HepG2 (cell line): ENCODE data around the gene SLC16A2. TPM values are rescaled to one million over a fixed set of nuclear protein-coding genes. Genes with fewer than 3 reads are reported as not detected.

Source experiments
- ATAC-seq: fragments of 200-7000 bp; cut with Tn5 transposase; 3 replicates; pipeline ENCODE4 v1.9.1; 2020; ENCODE audit warnings: mild to moderate bottlenecking, moderate library complexity
- BruUV-seq: library from RNA; stranded (reverse); fragments of 400-500 nt; replicated peaks from 2 replicates; lab custom pipeline; 2021; lab: Mats Ljungman, UMichigan
- CTCF ChIA-PET: fragments of 300-600 bp; formaldehyde crosslinking; extraction: SDS; loops from one replicate; lab custom pipeline; 2021; ENCODE audit warnings: low total read pairs, inconsistent platforms, low intra/inter-chr PET ratio; lab: Yijun Ruan, JAX
- POLR2A ChIA-PET: fragments of 350-600 bp; sonication (Branson Sonifier 250); formaldehyde crosslinking; loops from one replicate; lab custom pipeline; 2020; ENCODE audit warnings: antibody characterized with exemption, inconsistent platforms; lab: Yijun Ruan, JAX
- DNase-seq: peaks from one replicate; pipeline ENCODE4 v3.0.0-alpha.2; 2015; ENCODE audit warnings: low spot score
- FAIRE-seq: peaks from 3 replicates; lab custom pipeline; 2011; peaks lifted over from hg19 to GRCh38; lab: Jason Lieb, UNC
- H2AFZ ChIP-seq: one replicate; pipeline ENCODE4 v1.6.1; 2011; ENCODE audit warnings: low read length, inconsistent platforms
- H3K27ac ChIP-seq: fragments of 300-600 bp; 3 replicates; pipeline ENCODE4 v1.8.0; 2011; ENCODE audit warnings: mixed run types, mild to moderate bottlenecking, mixed read lengths, low read length, inconsistent platforms; ENCODE audit not compliant: insufficient read depth; ENCODE audit errors: extremely low read length
- H3K27me3 ChIP-seq, 2 experiments: fragments of 200-600 bp in 1 of 2; 2 replicates in 1 of 2; 3 replicates in 1 of 2; pipeline versions ENCODE4 v1.6.0 to v1.8.0; 2011; ENCODE audit warnings: low read length in 2 of 2, mild to moderate bottlenecking in 2 of 2, moderate library complexity in 2 of 2, inconsistent platforms in 1 of 2; ENCODE audit not compliant: insufficient read depth in 2 of 2, control insufficient read depth in 1 of 2
- H3K36me3 ChIP-seq, 2 experiments: fragments of 200-600 bp in 1 of 2; replicated peaks in 1 of 2; 2 replicates in 1 of 2; 3 replicates in 1 of 2; pipeline versions ENCODE4 v1.5.1 to v1.8.0; 2011; ENCODE audit warnings: low read length in 2 of 2, inconsistent platforms in 1 of 2; ENCODE audit not compliant: insufficient read depth in 2 of 2, control insufficient read depth in 1 of 2
- H3K4me1 ChIP-seq: 2 replicates; pipeline ENCODE4 v1.5.1; 2012; ENCODE audit warnings: low read length, inconsistent platforms; ENCODE audit not compliant: insufficient read depth
- H3K4me2 ChIP-seq: 2 replicates; pipeline ENCODE4 v1.6.0; 2011; ENCODE audit warnings: low read depth, low read length, inconsistent platforms
- H3K4me3 ChIP-seq, 3 experiments: fragments of 200-600 bp in 1 of 3; sonication (generic), shearing (Covaris generic) in 1 of 3; replicated peaks in 1 of 3; 2 replicates each; pipeline ENCODE4 v1.5.1; 2011 to 2016; ENCODE audit warnings: low read length in 3 of 3, inconsistent platforms in 2 of 3, low read depth in 2 of 3, mild to moderate bottlenecking in 2 of 3, control low read depth in 1 of 3, mixed read lengths in 1 of 3; ENCODE audit not compliant: insufficient read depth in 1 of 3
- H3K79me2 ChIP-seq: one replicate; pipeline ENCODE4 v1.6.1; 2011; ENCODE audit warnings: low read length, inconsistent platforms; ENCODE audit not compliant: insufficient read depth
- H3K9ac ChIP-seq: 2 replicates; pipeline ENCODE4 v1.6.0; 2011; ENCODE audit warnings: mild to moderate bottlenecking, low read depth, low read length, inconsistent platforms; ENCODE audit not compliant: insufficient read depth
- H3K9me3 ChIP-seq: 2 replicates; pipeline ENCODE4 v1.5.1; 2012; ENCODE audit warnings: mild to moderate bottlenecking, low read length
- H4K20me1 ChIP-seq: 2 replicates; pipeline ENCODE4 v1.6.0; 2011; ENCODE audit warnings: inconsistent platforms, mild to moderate bottlenecking, low read length, moderate library complexity; ENCODE audit not compliant: insufficient read depth
- BORCS8-MEF2B ChIP-seq: sonication (generic); formaldehyde crosslinking; IDR thresholded peaks from 2 replicates; pipeline ENCODE4 v1.8.0; 2022; ENCODE audit warnings: mild to moderate bottlenecking, missing genetic modification reagents
- HOXA3 ChIP-seq: sonication (generic); formaldehyde crosslinking; IDR thresholded peaks from 2 replicates; pipeline ENCODE4 v1.5.0; 2020; ENCODE audit warnings: missing genetic modification reagents
- MED8 ChIP-seq: sonication (generic); formaldehyde crosslinking; IDR thresholded peaks from 2 replicates; pipeline ENCODE4 v1.8.1; 2023; ENCODE audit warnings: mild to moderate bottlenecking, missing genetic modification reagents; ENCODE audit not compliant: insufficient replicate concordance
- SATB2 ChIP-seq: sonication (generic); formaldehyde crosslinking; IDR thresholded peaks from 2 replicates; pipeline ENCODE4 v1.5.0; 2020; ENCODE audit warnings: missing genetic modification reagents
- SMAD9 ChIP-seq: sonication (generic); formaldehyde crosslinking; IDR thresholded peaks from 2 replicates; pipeline ENCODE4 v1.5.1; 2020; ENCODE audit warnings: mild to moderate bottlenecking, missing genetic modification reagents
- TCF7 ChIP-seq: sonication (generic); IDR thresholded peaks from 2 replicates; pipeline ENCODE4 v1.6.1; 2016; ENCODE audit warnings: antibody characterized with exemption, low read depth
- ZBTB14 ChIP-seq: sonication (generic); formaldehyde crosslinking; IDR thresholded peaks from 2 replicates; pipeline ENCODE4 v1.4.0; 2020; ENCODE audit warnings: missing genetic modification reagents
- ZBTB38 ChIP-seq: sonication (generic); formaldehyde crosslinking; IDR thresholded peaks from 2 replicates; pipeline ENCODE4 v1.5.1; 2020; ENCODE audit warnings: mild to moderate bottlenecking, missing genetic modification reagents
- ZNF264 ChIP-seq: sonication (generic); formaldehyde crosslinking; IDR thresholded peaks from 2 replicates; pipeline ENCODE4 v1.4.0; 2020; ENCODE audit warnings: missing genetic modification reagents
- ZNF317 ChIP-seq: sonication (generic); formaldehyde crosslinking; IDR thresholded peaks from 2 replicates; pipeline ENCODE4 v1.5.0; 2020; ENCODE audit warnings: mild to moderate bottlenecking, missing genetic modification reagents
- ZNF615 ChIP-seq: sonication (generic); formaldehyde crosslinking; IDR thresholded peaks from 2 replicates; pipeline ENCODE4 v1.5.0; 2020; ENCODE audit warnings: mild to moderate bottlenecking, missing genetic modification reagents, borderline replicate concordance
- ZNF75D ChIP-seq: sonication (generic); formaldehyde crosslinking; IDR thresholded peaks from 2 replicates; pipeline ENCODE4 v1.8.1; 2023; ENCODE audit warnings: missing genetic modification reagents, mild to moderate bottlenecking, borderline replicate concordance
- ZNF788 ChIP-seq: sonication (generic); formaldehyde crosslinking; IDR thresholded peaks from 2 replicates; pipeline ENCODE4 v1.5.0; 2020; ENCODE audit warnings: mild to moderate bottlenecking, missing genetic modification reagents, borderline replicate concordance
- WGBS: methylation state at CpG from one replicate; pipeline ENCODE4 v1.1.6; 2017; ENCODE audit warnings: low lambda C conversion rate; 5-methylcytosine and 5-hydroxymethylcytosine counted together
- in situ Hi-C: cut with HindIII; loops from 2 replicates; pipeline ENCODE4 v1.10.0; 2017; ENCODE audit warnings: low pct_unique_long_range_greater_than_20kb; ENCODE audit not compliant: extremely low pct_ligation_motif_present
- intact Hi-C: fragments of 100-400 bp; cut with micrococcal nuclease; formaldehyde crosslinking; loops from one replicate; pipeline ENCODE4 v1.10.0; 2022; ENCODE audit not compliant: unreplicated experiment
- polyA plus RNA-seq, 8 experiments: library from polyadenylated mRNA; depleted of rRNA in 3 of 8; stranded (reverse) in 7 of 8; unstranded in 1 of 8; fragments of >200 nt; fragmentation: Illumina TruSeq in 4 of 8; extraction: Trizol in 4 of 8; gene quantifications; 2 replicates each; pipeline versions ENCODE4 v1.2.1 to v1.2.3, GENCODE V29; 2011 to 2016; ENCODE audit warnings: low read depth in 4 of 8, missing spikeins in 1 of 8, mixed read lengths in 1 of 8; ENCODE audit not compliant: insufficient read depth in 1 of 8
- total RNA-seq, 5 experiments: library from RNA; depleted of rRNA; stranded (reverse); fragments of >200 nt; fragmentation: Illumina TruSeq; extraction: Trizol; gene quantifications; 2 replicates each; pipeline ENCODE4 v1.2.3, GENCODE V29; 2016; ENCODE audit warnings: low read depth in 1 of 5

Gene SLC16A2
- total and polyA plus RNA-seq, 2 of the 13 experiments (the other 11 are each of a cell fraction or from before 2014, with no cell fraction given), result 0.07 to 0.08 TPM

DNA sequence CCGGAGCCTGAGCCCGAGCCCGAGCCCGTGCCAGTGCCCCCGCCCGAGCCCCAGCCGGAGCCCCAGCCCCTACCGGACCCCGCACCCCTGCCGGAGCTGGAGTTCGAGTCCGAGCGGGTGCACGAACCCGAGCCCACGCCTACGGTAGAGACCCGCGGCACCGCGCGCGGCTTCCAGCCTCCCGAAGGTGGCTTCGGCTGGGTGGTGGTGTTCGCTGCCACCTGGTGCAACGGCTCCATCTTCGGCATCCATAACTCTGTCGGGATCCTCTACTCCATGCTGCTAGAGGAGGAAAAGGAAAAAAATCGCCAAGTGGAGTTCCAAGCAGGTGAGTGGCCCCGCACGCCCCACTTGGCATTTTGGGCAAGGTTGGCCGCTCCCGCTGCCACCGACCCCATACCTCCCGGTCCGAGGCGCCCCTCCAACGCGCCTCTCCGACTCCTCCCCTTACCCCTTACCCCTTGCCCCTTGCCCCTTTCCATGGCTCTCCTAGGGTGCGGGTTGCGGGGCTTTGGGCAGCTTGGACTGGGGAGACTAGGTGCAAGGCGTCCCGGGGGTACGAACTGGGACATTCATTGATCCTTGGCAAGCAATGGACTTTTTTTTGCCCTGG, 553 bp downstream of the SLC16A2 start:
- POLR2A ChIA-PET, result no interaction called here
- H3K27me3 ChIP-seq, result peaks cover 0 to 11% of the 10 kb centered on the region in 2 experiments; a peak in 1 of 5 replicates
- no peaks in the 10 kb centered on the region for H3K36me3 ChIP-seq
- H2AFZ ChIP-seq, result no peak overlapping the region
- no peaks in the 10 kb centered on the region for H4K20me1 ChIP-seq
- ATAC-seq (peak; percentile 6), DNase-seq (no peak), FAIRE-seq (no peak)
- intact Hi-C loops (loop anchor here (2.0 kb wide), 1 partner anchor 129 kb away; no protein-coding TSS in a partner anchor), in situ Hi-C loops (no loop called here)
- no peaks in the 10 kb centered on the region for H3K9me3 ChIP-seq
- peaks cover 11% of the 10 kb centered on the region; the same call in 1 of the 2 replicates for H3K4me1 ChIP-seq
- no peak overlapping the region for H3K27ac ChIP-seq
- 0% methylated on average over 8 of the region's 46 CpGs for WGBS
- no TSS peak for BruUV-seq
- H3K9ac ChIP-seq, result no peak overlapping the region
- TF ChIP-seq BORCS8-MEF2B (CRISPR knock-in tag) (no peak), SMAD9 (CRISPR knock-in tag) (no peak), ZBTB38 (CRISPR knock-in tag) (no peak), SATB2 (no peak), HOXA3 (CRISPR knock-in tag) (no peak), ZNF615 (CRISPR knock-in tag) (no peak), ZNF264 (no peak), ZNF75D (no peak), TCF7 (no peak), ZNF788 (CRISPR knock-in tag) (no peak), ZNF317 (CRISPR knock-in tag) (no peak), ZBTB14 (no peak), MED8 (CRISPR knock-in tag) (no peak)
- CTCF ChIA-PET, result no interaction called here
- H3K4me3 ChIP-seq, result peak overlapping the region; percentile 26 to 67 (median 41); a peak in 4 of 6 replicates
- H3K4me2 ChIP-seq, result peak overlapping the region; percentile 78
- H3K79me2 ChIP-seq, result no peaks in the 10 kb centered on the region
